ENCODE results near the gene TMEM119.
A peak's percentile ranks its signal among the peaks of the same experiment; 100 is the strongest.
"Not testable (repeated sequence)": the region's sequence is repeated elsewhere in the genome, so short reads cannot be mapped to it uniquely, and the experiment has no call there.

The TMEM119 gene

DNA sequence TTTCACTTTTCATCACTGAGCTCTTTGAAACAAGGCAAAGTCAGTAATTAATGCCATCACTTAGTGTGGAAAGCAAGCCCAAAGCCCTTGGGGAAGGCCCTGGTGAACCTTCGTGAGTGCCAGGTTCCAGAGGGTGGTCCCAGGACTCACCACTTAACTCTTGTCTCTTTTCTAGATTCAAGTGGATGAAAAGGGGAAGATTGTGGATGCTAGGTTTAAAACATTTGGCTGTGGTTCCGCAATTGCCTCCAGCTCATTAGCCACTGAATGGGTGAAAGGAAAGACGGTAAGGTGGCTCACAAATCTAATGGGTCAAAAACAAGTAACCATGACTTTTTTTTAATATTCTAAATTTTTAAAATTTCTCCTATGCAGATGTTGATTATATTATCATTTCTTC is 32.7 kb downstream of the TMEM119 start:
- no peak for DNase-seq (ENCODE audit: low read depth)

DNA sequence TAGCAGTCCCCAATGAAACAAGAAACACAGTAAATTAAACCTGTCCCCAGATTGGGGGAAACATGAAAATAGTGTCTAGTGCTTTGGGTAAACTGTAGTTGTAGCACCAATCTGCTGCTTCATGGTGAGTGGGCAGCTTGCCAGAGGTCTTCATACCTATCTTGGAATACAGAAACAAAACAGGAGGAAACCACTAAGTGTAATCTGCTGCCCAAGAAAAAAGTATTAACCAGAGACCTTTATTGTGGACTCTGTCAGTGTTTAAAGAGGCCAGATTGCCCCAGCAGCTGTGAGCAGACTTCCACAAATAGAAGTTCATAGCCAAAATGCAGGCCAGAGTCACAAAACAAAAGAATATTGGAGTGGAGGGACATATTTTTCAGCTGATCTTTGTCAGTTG is 33.2 kb downstream of the TMEM119 start:
- no peak for DNase-seq (ENCODE audit: low read depth)

GRCh38 chr12:108563804-108564151 is 34.1 kb downstream of the TMEM119 start:
- DNase-seq (ENCODE audit: low read depth), result no peak

DNA sequence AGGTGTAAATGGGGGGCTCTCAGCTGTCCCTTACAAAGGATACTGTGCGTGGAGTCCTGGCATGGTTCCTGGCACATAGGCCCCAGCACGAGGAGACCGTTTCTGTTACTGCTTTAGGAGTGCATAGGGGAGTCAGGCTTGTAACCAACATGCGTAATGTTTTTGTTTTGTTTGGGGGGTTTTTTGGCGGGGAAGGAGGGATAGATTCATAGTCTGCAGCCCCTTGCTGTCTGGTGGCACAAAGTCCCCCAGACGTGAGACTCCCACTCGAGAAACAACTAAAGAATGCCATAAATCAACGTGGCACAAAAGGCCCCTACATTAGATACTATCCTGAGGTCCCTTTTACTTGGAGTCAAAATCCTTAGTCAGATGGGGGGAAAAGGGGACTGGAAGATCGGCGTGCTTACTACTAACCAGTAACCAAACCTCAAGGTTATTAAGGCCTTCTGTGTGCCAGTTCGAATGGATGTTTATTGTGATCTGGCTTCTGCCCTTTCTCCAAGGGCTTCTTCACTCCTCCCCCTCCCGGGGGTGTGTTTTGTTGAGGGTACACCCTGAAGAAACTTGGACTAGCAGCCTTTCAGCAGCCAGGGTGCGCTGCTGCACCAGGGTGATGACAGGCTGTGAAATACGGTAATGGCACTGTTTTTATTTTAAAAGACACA is 34.6 kb downstream of the TMEM119 start:
- DNase-seq (ENCODE audit: low read depth), result peak; percentile 74

DNA sequence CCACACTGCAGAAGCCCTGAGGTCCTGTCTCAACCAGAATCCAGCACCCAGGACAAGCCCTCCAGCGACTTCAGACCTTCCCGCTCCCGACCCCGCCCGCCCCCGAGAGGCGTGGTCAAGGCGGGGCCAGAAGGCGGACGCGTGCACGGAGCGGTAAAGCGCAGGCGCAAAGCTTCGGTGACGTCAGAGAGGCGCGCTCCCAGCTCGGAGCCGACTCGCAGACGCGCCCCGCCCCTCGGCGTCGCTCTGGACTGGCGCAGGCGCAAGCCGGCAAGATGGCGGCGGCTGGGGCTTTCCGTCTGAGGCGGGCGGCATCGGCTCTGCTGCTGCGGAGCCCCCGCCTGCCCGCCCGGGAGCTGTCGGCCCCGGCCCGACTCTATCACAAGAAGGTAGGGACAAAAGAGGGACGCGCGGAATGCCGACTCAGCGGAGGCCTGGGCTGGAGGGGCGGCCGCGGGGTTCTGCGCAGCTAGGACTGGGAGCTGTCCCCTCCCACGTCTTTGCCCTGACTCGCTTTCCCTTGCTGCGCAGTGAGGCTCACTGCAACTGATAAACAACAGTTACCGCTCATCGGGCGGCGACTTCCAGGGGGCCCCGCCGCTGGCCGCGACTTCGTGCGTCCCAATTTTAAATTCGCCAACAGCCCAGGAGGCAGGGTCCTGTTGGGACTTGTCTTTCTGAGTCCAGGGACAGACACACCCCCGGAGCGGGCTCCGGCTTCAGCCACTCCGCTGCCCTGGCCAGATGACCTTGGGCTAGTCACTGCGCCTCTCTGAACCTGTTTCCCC is 35.3 kb downstream of the TMEM119 start, which contains the start of gene ISCU:
ISCU (plus strand) TSS at position 249 of the 788 bp plus-strand sequence; CDS start at position 276, 27 bp downstream.
- peak; percentile 99 for DNase-seq (ENCODE audit: low read depth)

DNA sequence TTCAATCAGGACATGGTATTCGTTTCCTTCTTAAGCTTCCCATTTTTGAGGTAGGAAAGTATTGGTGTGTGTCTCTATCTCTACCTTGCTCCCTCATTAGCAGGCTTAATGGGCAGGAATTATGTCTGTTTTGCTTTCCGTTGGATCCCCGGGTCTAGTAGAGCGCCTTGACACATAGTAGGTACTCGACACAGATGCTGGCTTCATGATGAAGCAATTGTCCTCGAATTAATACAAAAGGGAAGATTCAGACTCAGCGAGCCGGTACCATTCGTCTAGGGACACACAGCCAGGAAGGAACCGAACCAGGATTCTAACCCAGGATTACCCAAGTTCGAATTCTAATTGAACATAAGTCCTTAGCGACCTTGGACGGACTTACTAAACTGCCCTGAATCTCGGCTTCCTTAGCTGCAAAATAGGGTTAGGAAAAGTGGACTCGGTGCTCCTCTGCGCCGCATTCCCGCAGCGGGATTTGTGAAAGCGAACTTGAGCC is 36.0 kb downstream of the TMEM119 start:
- DNase-seq (ENCODE audit: low read depth), result no peak

GRCh38 chr12:108560752-108561719 is 36.8 kb downstream of the TMEM119 start, which contains the start of gene SART3:
Gene SART3, minus strand, starts transcription at chr12:108561173. Its CDS starts 19 bp downstream, at chr12:108561154.
- DNase-seq (ENCODE audit: low read depth), result peak; percentile 66

DNA sequence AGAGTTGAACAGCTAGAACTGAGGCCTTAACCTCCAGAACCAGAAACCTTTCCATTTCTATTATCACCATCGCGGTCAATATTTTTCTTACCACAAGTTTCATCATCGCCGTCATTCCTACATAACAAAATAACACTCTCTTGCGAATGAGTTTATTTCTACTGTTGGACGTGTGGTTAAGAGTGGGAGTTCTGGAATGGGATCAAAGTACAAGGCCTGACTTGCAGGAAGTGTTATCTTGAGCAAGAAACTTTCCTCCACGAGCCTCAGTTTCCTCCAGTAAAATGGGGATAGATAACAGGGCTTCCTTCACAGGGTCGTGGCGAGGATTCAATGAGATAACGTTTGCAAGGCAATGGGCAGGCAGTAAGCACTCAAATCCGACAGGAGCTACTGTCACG is 37.6 kb downstream of the TMEM119 start:
- no peak for DNase-seq (ENCODE audit: low read depth)

- no peak for DNase-seq (ENCODE audit: low read depth)
Measured at GRCh38 chr12:108559748-108560147, 38.1 kb downstream of the TMEM119 start.

DNA sequence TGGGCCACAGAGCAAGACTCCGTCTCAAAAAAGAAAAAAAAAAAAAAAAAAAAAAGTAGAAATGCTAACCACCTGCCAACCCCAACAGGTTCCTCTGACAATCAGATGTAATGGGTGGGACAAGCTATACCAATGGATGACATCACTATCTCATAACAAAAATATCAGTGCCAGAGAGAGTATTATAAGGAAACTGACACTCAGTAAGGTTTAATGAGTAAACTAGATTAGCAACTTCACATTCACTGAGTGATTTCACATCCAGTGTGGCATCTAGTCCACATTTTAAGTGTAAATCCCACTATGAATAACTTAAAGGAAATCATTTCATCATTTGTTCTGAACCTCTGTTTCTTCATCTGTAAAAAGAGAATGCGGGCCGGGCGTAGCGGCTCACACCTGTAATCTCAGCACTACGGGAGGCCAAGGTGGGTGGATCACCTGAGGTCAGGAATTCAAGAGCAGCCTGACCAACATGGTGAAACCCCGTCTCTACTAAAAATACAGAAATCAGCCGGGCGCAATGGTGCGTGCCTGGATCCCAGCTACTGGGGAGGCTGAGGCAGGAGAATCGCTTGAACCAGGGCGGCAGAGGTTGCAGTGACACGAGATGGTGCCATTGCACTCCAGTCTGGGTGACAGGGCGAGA is 38.8 kb downstream of the TMEM119 start:
- DNase-seq (ENCODE audit: low read depth), result no peak

GRCh38 chr12:108555383-108555782 is 42.5 kb downstream of the TMEM119 start:
- not testable (repeated sequence) for DNase-seq (ENCODE audit: low read depth)

DNA sequence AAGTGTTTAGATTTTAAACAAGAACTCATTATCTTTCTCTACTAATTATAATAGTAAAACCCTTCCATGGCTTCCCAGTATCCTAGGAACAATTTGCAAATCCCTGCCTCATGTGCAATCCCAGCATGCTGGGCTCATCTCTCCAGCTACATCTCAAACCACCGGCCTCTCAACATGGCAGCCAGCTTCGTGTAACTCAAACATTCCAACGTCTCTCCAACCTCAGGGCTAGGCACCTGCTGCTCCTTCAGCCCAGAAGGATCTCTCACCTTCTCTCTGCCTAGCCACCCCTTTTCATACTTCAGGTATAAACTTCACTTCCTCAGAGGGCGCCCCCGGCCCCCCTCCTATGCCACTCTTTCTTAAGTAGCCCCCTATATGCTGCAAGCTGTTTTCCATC is 44.1 kb downstream of the TMEM119 start:
- no peak for DNase-seq (ENCODE audit: low read depth)

- no peak for DNase-seq (ENCODE audit: low read depth)
Measured at GRCh38 chr12:108551535-108551934, 46.3 kb downstream of the TMEM119 start.

DNA sequence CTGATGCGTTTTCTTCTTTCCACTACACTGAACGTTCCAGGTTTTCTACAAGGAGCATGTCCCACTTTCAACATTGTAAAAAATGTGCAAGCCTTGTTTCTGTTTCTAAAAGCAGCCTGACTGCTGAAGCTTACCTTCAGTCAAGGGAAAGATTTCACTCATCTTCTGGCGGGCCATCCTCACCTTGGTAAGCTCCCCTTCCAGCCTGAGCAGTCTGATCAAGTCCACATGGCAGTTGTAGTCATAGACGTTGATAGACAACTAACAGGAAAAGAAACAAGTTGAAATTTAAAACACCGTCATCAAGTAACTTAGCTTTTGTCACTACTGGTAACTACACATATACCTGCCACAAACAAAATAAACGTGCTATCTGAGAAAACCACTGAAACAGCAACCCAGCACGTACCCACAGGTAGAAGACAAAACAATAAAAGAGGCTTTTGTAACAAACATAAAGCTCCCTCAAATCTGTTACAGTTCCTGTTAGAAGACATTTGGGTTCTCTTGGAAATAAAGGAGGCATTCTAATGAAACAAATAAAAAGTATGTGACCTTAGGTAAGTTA is 48.8 kb downstream of the TMEM119 start:
- no peak for DNase-seq (ENCODE audit: low read depth)

DNA sequence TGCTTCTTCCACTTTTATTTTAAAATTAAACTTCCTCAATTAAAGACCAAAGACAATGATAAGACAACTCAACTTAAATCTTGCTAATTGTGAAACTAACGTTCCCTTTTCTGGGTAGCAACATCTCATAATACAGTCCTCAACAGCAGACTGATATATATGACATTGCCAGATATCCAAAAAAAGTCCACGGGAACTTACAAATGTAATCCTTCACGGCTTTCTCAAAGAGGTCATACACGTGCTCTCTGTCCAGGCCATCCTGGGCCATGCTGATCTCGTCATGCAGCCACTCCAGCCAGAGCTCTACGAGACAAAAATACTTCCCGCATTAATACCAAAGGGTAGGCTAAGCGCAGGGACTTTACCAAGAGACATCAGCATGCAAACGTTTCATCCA is 50.2 kb downstream of the TMEM119 start:
- DNase-seq (ENCODE audit: low read depth), result no peak

DNA sequence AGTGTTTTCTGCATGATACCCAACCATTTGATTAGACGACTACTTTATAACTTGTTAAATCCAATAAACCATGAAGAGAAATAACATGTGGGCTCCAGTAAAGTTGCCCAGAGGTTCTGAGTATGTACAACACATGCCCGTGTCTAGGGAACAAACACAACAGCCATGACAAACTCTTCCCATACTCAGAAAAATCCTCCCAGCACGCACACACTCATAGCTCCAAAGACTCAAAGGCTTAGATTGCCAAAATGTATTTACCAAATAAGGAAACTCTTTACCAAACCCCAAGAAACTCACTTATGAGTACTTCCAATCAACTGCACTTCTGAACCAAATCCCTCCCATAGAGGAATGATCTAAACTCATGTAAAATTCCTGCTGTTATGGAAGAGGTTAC is 54.2 kb downstream of the TMEM119 start:
- DNase-seq (ENCODE audit: low read depth), result no peak

DNA sequence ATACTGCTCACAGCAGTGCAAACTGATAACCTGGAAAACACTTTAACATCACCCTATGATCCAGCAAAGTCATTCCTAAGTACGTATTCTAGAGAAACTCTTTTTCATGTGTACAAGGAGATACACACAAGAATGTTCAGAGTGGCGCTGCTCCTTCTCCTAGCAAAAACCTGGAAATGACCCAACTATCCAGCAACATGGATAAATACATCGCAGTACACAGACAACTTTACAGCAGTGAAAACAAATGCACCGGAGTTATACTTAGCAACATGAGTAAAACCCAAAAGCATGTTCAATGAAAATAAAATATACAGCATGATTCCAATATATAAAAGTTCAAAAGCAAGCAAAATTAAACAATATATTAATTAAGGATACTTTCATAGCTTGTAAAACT is 55.6 kb downstream of the TMEM119 start:
- no peak for DNase-seq (ENCODE audit: low read depth)

All from stimulated activated CD8-positive, alpha-beta memory T cell treated with anti-CD3 and anti-CD28 coated beads, Interleukin-12 subunit alpha, Interleukin-12 subunit beta, amount 100 ng/mL, for 1 hour (primary cell).